ENCODE data around the gene CCNC.

The CCNC gene

GRCh38 chr6:99605911-99606655 is 37.6 kb upstream of the CCNC start:
- TF ChIP-seq TAF1 (IDR thresholded peaks at IDR 0.05; ENCODE audit: borderline replicate concordance, insufficient read depth, low read length) = no peak
- no peak for TF ChIP-seq FOXP2 (optimal IDR thresholded peaks at IDR 0.05; ENCODE audit: borderline replicate concordance, extremely low read depth, extremely low read length, insufficient read depth)
- TF ChIP-seq SIN3A (IDR thresholded peaks at IDR 0.05; ENCODE audit: borderline replicate concordance, insufficient read depth, low read length) = no peak
- TF ChIP-seq POLR2AphosphoS5 (IDR thresholded peaks at IDR 0.05; ENCODE audit: low read depth, low read length) = no peak
- TF ChIP-seq REST (IDR thresholded peaks at IDR 0.05; ENCODE audit: insufficient read depth in 1 of 2, low read depth in 2 of 2, low read length in 2 of 2) = no peak

- TF ChIP-seq POLR2AphosphoS5 (IDR thresholded peaks at IDR 0.05; ENCODE audit: low read depth, low read length) (no peak), REST (IDR thresholded peaks at IDR 0.05; ENCODE audit: insufficient read depth in 1 of 2, low read depth in 2 of 2, low read length in 2 of 2) (no peak), FOXP2 (optimal IDR thresholded peaks at IDR 0.05; ENCODE audit: borderline replicate concordance, extremely low read depth, extremely low read length, insufficient read depth) (no peak), SIN3A (IDR thresholded peaks at IDR 0.05; ENCODE audit: borderline replicate concordance, insufficient read depth, low read length) (no peak), TAF1 (IDR thresholded peaks at IDR 0.05; ENCODE audit: borderline replicate concordance, insufficient read depth, low read length) (no peak)
Observed at GRCh38 chr6:99605074-99605734, 36.7 kb upstream of the CCNC start.

- TF ChIP-seq REST (IDR thresholded peaks at IDR 0.05; ENCODE audit: insufficient read depth in 1 of 2, low read depth in 2 of 2, low read length in 2 of 2) = no peak
- no peak for TF ChIP-seq SIN3A (IDR thresholded peaks at IDR 0.05; ENCODE audit: borderline replicate concordance, insufficient read depth, low read length)
- TF ChIP-seq FOXP2 (optimal IDR thresholded peaks at IDR 0.05; ENCODE audit: borderline replicate concordance, extremely low read depth, extremely low read length, insufficient read depth) = no peak
- no peak for TF ChIP-seq TAF1 (IDR thresholded peaks at IDR 0.05; ENCODE audit: borderline replicate concordance, insufficient read depth, low read length)
- TF ChIP-seq POLR2AphosphoS5 (IDR thresholded peaks at IDR 0.05; ENCODE audit: low read depth, low read length) = no peak
Observed at GRCh38 chr6:99604166-99605073, 36.0 kb upstream of the CCNC start.

GRCh38 chr6:99603421-99604165 is 35.1 kb upstream of the CCNC start:
- TF ChIP-seq TAF1 (IDR thresholded peaks at IDR 0.05; ENCODE audit: borderline replicate concordance, insufficient read depth, low read length) (no peak), REST (IDR thresholded peaks at IDR 0.05; ENCODE audit: insufficient read depth in 1 of 2, low read depth in 2 of 2, low read length in 2 of 2) (no peak)
